Stimulated activated CD4-positive, alpha-beta T cell treated with anti-CD3 and anti-CD28 coated beads, TNF-alpha, amount 100 ng/mL, for 4 hours (primary cell): ENCODE results near the gene PCDHB2.
"Not testable (repeated sequence)": the region's sequence is repeated elsewhere in the genome, so short reads cannot be mapped to it uniquely, and the experiment has no call there.

Experiments used
- DNase-seq, 3 experiments: peaks; one replicate each; pipeline ENCODE4 v3.0.0-alpha.2; 2020; ENCODE audit warnings: low read depth in 3 of 3

Gene PCDHB2

GRCh38 chr5:141135718-141136266 lies 41.4 kb downstream of the PCDHB2 start:
- no peak for DNase-seq

- not testable (repeated sequence) for DNase-seq
Observed at GRCh38 chr5:141137346-141137745, 42.9 kb downstream of the PCDHB2 start.
